GM10266 (cell line): ENCODE results near the gene TCF7L1.

Source experiments
- DNase-seq: peaks from one replicate; pipeline ENCODE4 v3.0.0; 2012; ENCODE audit errors: extremely low spot score
- TF ChIP-seq, protein P1 (sequence below): IDR thresholded peaks from 2 replicates; pipeline ENCODE4 v1.5.1; 2012; ENCODE audit warnings: mild to moderate bottlenecking, low read depth; ENCODE audit not compliant: control insufficient read depth, insufficient read depth; ENCODE audit errors: missing control alignments

Gene TCF7L1

DNA sequence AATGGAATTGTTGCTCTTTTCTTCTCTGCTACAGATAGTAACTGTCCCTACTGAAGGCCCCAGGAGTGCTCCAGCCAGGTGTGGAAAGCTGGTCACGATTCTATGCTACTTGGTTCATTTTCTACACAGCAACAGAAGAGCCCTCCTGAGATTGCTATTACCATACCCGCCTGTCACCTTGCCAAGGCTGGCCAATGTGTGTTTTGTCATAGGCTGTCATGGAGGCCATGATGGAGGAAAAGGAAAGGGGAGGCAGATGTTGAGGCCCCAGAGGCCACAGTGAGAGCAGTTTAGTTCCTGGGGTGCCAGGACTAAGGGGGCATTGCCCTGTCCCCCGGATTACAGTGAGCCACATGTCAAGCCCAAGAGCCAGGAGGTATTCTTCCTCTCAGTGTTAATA lies 222.3 kb downstream of the TCF7L1 start:
- TF ChIP-seq, protein P1, sequence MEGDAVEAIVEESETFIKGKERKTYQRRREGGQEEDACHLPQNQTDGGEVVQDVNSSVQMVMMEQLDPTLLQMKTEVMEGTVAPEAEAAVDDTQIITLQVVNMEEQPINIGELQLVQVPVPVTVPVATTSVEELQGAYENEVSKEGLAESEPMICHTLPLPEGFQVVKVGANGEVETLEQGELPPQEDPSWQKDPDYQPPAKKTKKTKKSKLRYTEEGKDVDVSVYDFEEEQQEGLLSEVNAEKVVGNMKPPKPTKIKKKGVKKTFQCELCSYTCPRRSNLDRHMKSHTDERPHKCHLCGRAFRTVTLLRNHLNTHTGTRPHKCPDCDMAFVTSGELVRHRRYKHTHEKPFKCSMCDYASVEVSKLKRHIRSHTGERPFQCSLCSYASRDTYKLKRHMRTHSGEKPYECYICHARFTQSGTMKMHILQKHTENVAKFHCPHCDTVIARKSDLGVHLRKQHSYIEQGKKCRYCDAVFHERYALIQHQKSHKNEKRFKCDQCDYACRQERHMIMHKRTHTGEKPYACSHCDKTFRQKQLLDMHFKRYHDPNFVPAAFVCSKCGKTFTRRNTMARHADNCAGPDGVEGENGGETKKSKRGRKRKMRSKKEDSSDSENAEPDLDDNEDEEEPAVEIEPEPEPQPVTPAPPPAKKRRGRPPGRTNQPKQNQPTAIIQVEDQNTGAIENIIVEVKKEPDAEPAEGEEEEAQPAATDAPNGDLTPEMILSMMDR, result no peak
- DNase-seq, result no peak

DNA sequence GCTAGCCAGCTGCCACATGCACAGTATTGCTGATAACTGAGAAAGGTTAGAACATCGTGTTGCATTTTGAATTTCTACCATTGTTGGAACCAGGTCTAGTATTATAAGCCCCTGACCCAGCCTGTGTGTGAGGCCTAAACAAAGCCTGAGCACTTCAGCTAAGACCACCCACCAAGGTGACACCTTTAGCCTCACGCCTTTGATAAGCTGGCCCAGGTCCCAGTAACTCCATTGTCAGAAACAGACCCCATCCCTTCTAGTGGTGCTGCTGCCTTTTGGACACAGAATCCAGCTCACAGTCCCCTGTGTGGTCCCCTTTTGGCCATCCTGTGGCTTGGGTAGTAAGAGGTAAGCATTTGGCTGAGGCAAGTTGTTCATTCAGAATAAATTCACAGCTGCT lies 223.0 kb downstream of the TCF7L1 start:
- DNase-seq, result no peak
- TF ChIP-seq, protein P1, result no peak

DNA sequence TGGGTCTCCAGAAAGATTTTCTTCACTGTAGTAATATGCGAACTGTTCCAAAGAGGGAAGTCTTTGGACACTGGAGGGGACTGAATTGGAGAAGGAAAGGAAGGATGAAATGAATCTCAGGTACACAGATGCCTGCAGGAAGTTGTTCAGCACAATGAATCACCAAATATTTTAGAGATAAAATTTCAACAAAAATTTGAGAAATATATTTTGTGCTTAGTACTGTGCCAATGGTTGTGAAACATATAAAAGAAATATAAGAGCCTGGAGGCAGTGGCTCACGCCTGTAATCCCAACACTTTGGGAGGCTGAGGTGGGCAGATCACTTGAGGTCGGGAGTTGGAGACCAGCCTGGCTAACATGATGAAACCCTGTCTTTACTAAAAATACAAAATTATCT lies 224.5 kb downstream of the TCF7L1 start:
- DNase-seq, result no peak
- TF ChIP-seq, protein P1, result no peak
